T-helper 2 cell (primary cell): ENCODE data around the gene SLC15A5.

Experiments
- DNase-seq, 5 experiments: peaks; one replicate each; pipeline versions ENCODE4 v3.0.0 to v3.0.0-alpha.2; 2012 to 2022

SLC15A5 gene

GRCh38 chr12:16174282-16174681 is 103.2 kb downstream of the SLC15A5 start:
- DNase-seq: no peak

GRCh38 chr12:16171348-16171747 is 106.1 kb downstream of the SLC15A5 start:
- DNase-seq: no peak

- DNase-seq: no peak
These were observed 109.4 kb downstream of the SLC15A5 start for GRCh38 chr12:16168078-16168477.

- DNase-seq: no peak
These were observed 110.7 kb downstream of the SLC15A5 start for GRCh38 chr12:16166563-16167470.

GRCh38 chr12:16165506-16165905 is 112.0 kb downstream of the SLC15A5 start:
- no peak for DNase-seq

- no peak for DNase-seq
These were observed 113.6 kb downstream of the SLC15A5 start for GRCh38 chr12:16163901-16164300.

GRCh38 chr12:16163146-16163545 is 114.3 kb downstream of the SLC15A5 start:
- DNase-seq: no peak

GRCh38 chr12:16159571-16159970 is 117.9 kb downstream of the SLC15A5 start:
- DNase-seq: no peak

GRCh38 chr12:16158050-16158449 is 119.4 kb downstream of the SLC15A5 start:
- no peak for DNase-seq

- DNase-seq: no peak
These were observed 121.5 kb downstream of the SLC15A5 start for GRCh38 chr12:16155938-16156337.

GRCh38 chr12:16154990-16155389 is 122.5 kb downstream of the SLC15A5 start:
- no peak for DNase-seq

- no peak for DNase-seq
These were observed 124.4 kb downstream of the SLC15A5 start for GRCh38 chr12:16152885-16153673.

GRCh38 chr12:16150276-16150675 is 127.2 kb downstream of the SLC15A5 start:
- no peak for DNase-seq

- DNase-seq: no peak
These were observed 128.5 kb downstream of the SLC15A5 start for GRCh38 chr12:16148938-16149337.
